ENCODE data around the gene NUPR1. TPM values are rescaled to one million over a fixed set of nuclear protein-coding genes. Genes with fewer than 3 reads are reported as not detected.

The NUPR1 gene
- total and polyA plus RNA-seq, 2 of the 13 experiments (the other 11 are each of a cell fraction or from before 2014, with no cell fraction given): 18.0 to 25.6 TPM

DNA sequence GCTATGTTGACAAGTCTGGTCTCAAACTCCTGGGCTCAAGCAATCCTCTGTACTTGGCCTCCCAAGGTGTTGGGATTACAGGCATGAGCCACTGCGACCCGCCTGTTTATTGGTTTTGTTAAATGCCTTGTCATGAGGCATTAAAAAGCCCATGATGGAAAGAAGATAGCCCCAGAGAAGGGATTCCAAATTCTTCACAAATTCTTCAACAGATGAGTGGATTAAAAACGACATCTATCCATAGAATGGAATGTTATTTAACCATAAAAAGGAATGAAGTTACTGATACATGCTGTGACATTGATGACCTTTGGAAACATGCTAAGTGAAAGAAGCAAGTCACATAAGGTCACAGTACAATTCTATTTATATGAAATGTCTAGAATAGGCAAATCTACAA, 19.7 kb upstream of the NUPR1 start:
- H4K20me1 ChIP-seq (ENCODE audit: insufficient read depth, low read length): no peaks in the 10 kb centered on the region
- H3K4me2 ChIP-seq (ENCODE audit: low read depth, low read length): no peak overlapping the region
- no peak overlapping the region for H2AFZ ChIP-seq (ENCODE audit: low read length)
- H3K27me3 ChIP-seq (ENCODE audit: control insufficient read depth in 1 of 2, insufficient read depth in 2 of 2, low read length in 2 of 2): no peaks in the 10 kb centered on the region
- no peaks in the 10 kb centered on the region for H3K9me3 ChIP-seq (ENCODE audit: low read length)
- H3K4me1 ChIP-seq (ENCODE audit: insufficient read depth, low read length): peaks cover 32% of the 10 kb centered on the region
- TF ChIP-seq TCF12 (IDR thresholded peaks at IDR 0.05) (no peak), TCF12 (CRISPR knock-in tag; IDR thresholded peaks at IDR 0.05) (no peak), SNAI1 (CRISPR knock-in tag; IDR thresholded peaks at IDR 0.05; ENCODE audit: borderline replicate concordance) (no peak)
- no peak for FAIRE-seq
- H3K27ac ChIP-seq (ENCODE audit: extremely low read length, insufficient read depth, low read length): no peak overlapping the region
- no TSS peak for BruUV-seq (replicated peaks)
- no peak overlapping the region for H3K9ac ChIP-seq (ENCODE audit: insufficient read depth, low read depth, low read length)
- ChIA-PET CTCF (ENCODE audit: low intra/inter-chr PET ratio, low total read pairs) (no interaction called here), POLR2A (no interaction called here)
- peaks cover 7% of the 10 kb centered on the region for H3K79me2 ChIP-seq (ENCODE audit: insufficient read depth, low read length)
- H3K36me3 ChIP-seq (replicated peaks in 1 of 2; ENCODE audit: control insufficient read depth in 1 of 2, insufficient read depth in 2 of 2, low read length in 2 of 2): peaks cover 0 to 12% of the 10 kb centered on the region in 2 experiments; a peak in 4 of 5 replicates
- no peak for DNase-seq (ENCODE audit: low spot score)
- in situ Hi-C loops (cut with HindIII; ENCODE audit: extremely low pct_ligation_motif_present, low pct_unique_long_range_greater_than_20kb): no loop called here
- H3K4me3 ChIP-seq (replicated peaks in 1 of 3; ENCODE audit: insufficient read depth in 1 of 3, low read depth in 2 of 3, low read length in 3 of 3): no peak overlapping the region
- no peak for ATAC-seq
- WGBS (ENCODE audit: low lambda C conversion rate): 85% methylated on average over 3 of the region's 3 CpGs
- intact Hi-C loops (cut with micrococcal nuclease; ENCODE audit: unreplicated experiment): no loop called here

DNA sequence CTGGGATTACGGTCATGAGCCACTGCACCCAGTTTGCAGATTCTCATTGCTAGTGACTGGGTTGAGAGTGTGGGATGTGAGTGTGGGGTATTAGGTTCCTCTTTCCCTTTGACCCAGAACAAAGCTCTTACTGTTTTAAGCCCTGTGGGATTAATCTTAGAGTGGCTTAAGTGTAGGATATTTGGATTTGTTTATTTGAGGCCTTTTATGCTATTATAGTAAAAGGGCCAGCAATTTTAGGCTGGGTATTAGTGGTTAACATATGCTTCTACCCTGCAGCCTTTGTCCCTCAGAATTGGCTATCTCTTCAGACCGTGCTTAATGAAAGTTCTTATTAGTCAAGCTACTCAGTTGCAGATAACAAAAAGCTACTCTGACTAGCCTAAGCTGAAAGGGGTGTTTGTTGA, 18.1 kb upstream of the NUPR1 start:
- 93% methylated on average over 2 of the region's 2 CpGs for WGBS (ENCODE audit: low lambda C conversion rate)
- in situ Hi-C loops (cut with HindIII; ENCODE audit: extremely low pct_ligation_motif_present, low pct_unique_long_range_greater_than_20kb) (no loop called here), intact Hi-C loops (cut with micrococcal nuclease; ENCODE audit: unreplicated experiment) (no loop called here)
- no peak for FAIRE-seq
- Histone ChIP-seq H3K36me3 (replicated peaks in 1 of 2; ENCODE audit: control insufficient read depth in 1 of 2, insufficient read depth in 2 of 2, low read length in 2 of 2) (peaks cover 0 to 12% of the 10 kb centered on the region in 2 experiments; a peak in 4 of 5 replicates), H3K4me1 (ENCODE audit: insufficient read depth, low read length) (peaks cover 41% of the 10 kb centered on the region), H3K9me3 (ENCODE audit: low read length) (no peaks in the 10 kb centered on the region), H3K27me3 (ENCODE audit: control insufficient read depth in 1 of 2, insufficient read depth in 2 of 2, low read length in 2 of 2) (no peaks in the 10 kb centered on the region), H3K27ac (ENCODE audit: extremely low read length, insufficient read depth, low read length) (no peak overlapping the region), H3K4me2 (ENCODE audit: low read depth, low read length) (no peak overlapping the region; the same call in 1 of the 2 replicates), H2AFZ (ENCODE audit: low read length) (no peak overlapping the region), H4K20me1 (ENCODE audit: insufficient read depth, low read length) (no peaks in the 10 kb centered on the region), H3K79me2 (ENCODE audit: insufficient read depth, low read length) (peaks cover 7% of the 10 kb centered on the region), H3K9ac (ENCODE audit: insufficient read depth, low read depth, low read length) (no peak overlapping the region), H3K4me3 (replicated peaks in 1 of 3; ENCODE audit: insufficient read depth in 1 of 3, low read depth in 2 of 3, low read length in 3 of 3) (no peak overlapping the region)
- no peak for ATAC-seq
- ChIA-PET CTCF (ENCODE audit: low intra/inter-chr PET ratio, low total read pairs) (no interaction called here), POLR2A (interaction anchor here (3.6 kb wide), 1 partner anchor 40 kb away, joined by 22 read pairs; the partner anchor contains the start of gene SULT1A2)
- no TSS peak for BruUV-seq (replicated peaks)
- DNase-seq (ENCODE audit: low spot score): no peak
- TF ChIP-seq XRCC5 (optimal IDR thresholded peaks at IDR 0.05; ENCODE audit: low read length) (no peak), ZC3H4 (CRISPR knock-in tag; IDR thresholded peaks at IDR 0.05; ENCODE audit: borderline replicate concordance) (no peak), MAFK (conservative IDR thresholded peaks at IDR 0.05 in 1 of 2, IDR thresholded peaks at IDR 0.05 in 1 of 2; ENCODE audit: low read length in 2 of 2) (no peak), SP140L (CRISPR knock-in tag; IDR thresholded peaks at IDR 0.05; ENCODE audit: borderline replicate concordance) (no peak), ZBTB1 (CRISPR knock-in tag; IDR thresholded peaks at IDR 0.05; ENCODE audit: borderline replicate concordance) (no peak), ZIK1 (CRISPR knock-in tag; IDR thresholded peaks at IDR 0.05; ENCODE audit: borderline replicate concordance, low read depth) (no peak), PRDM15 (CRISPR knock-in tag; IDR thresholded peaks at IDR 0.05) (no peak), GATAD1 (CRISPR knock-in tag; IDR thresholded peaks at IDR 0.05) (no peak), ZNF292 (CRISPR knock-in tag; IDR thresholded peaks at IDR 0.05; ENCODE audit: borderline replicate concordance, low read depth) (no peak)
- TF ChIP-seq, protein P1, sequence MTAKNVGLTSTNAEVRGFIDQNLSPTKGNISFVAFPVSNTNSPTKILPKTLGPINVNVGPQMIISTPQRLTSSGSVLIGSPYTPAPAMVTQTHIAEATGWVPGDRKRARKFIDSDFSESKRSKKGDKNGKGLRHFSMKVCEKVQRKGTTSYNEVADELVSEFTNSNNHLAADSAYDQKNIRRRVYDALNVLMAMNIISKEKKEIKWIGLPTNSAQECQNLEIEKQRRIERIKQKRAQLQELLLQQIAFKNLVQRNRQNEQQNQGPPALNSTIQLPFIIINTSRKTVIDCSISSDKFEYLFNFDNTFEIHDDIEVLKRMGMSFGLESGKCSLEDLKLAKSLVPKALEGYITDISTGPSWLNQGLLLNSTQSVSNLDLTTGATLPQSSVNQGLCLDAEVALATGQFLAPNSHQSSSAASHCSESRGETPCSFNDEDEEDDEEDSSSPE (CRISPR knock-in tag; IDR thresholded peaks at IDR 0.05): no peak
